Stomach (tissue), 9 donors: Measurements from ENCODE around the gene MEIOSIN. TPM values are rescaled to one million over a fixed set of nuclear protein-coding genes. Genes with fewer than 3 reads are reported as not detected.

Source experiments
- DNase-seq, 2 donors: peaks; one replicate each; pipeline versions ENCODE4 v3.0.0 to v3.0.0-alpha.2; 2013 to 2019
- H3K27ac ChIP-seq, 5 donors: fragments of 200-600 bp in 4 of 5; sonication (generic) in 4 of 5; one replicate each; pipeline ENCODE4 v1.5.1; 2013 to 2019; ENCODE audit warnings: mild to moderate bottlenecking in 1 of 5, moderate library complexity in 1 of 5
- H3K27me3 ChIP-seq, 3 donors: fragments of 200-600 bp; sonication (generic); one replicate each; pipeline ENCODE4 v1.5.1; 2017 to 2019; ENCODE audit warnings: mixed run types in 1 of 3
- H3K36me3 ChIP-seq, 4 donors: fragments of 200-600 bp; sonication (generic); 1 replicate in 3 of 4; 2 replicates in 1 of 4; pipeline ENCODE4 v1.5.1; 2016 to 2019
- H3K4me1 ChIP-seq, 4 donors: fragments of 200-600 bp; sonication (generic); one replicate each; pipeline ENCODE4 v1.5.1; 2016 to 2019
- H3K4me3 ChIP-seq, 4 donors: fragments of 200-600 bp; sonication (generic) in 3 of 4; one replicate each; pipeline ENCODE4 v1.5.1; 2016 to 2019; ENCODE audit warnings: mild to moderate bottlenecking in 1 of 4
- H3K9me3 ChIP-seq, 4 donors: fragments of 200-600 bp; sonication (generic); one replicate each; pipeline ENCODE4 v1.5.1; 2016 to 2019
- CTCF ChIP-seq, 7 experiments: fragments of 450-650 bp in 4 of 7; fragments of 200-600 bp in 3 of 7; sonication (generic) in 3 of 7; IDR thresholded peaks; one replicate each; pipeline ENCODE4 v1.5.1; 2016 to 2019; ENCODE audit warnings: antibody characterized with exemption in 7 of 7, control low read depth in 2 of 7, mild to moderate bottlenecking in 1 of 7
- EP300 ChIP-seq: sonication (generic); formaldehyde crosslinking; IDR thresholded peaks from one replicate; pipeline ENCODE4 v1.6.1; 2017; ENCODE audit warnings: antibody characterized with exemption
- POLR2A ChIP-seq, 4 donors: fragments of 450-650 bp; IDR thresholded peaks; one replicate each; pipeline ENCODE4 v1.6.1; 2016; ENCODE audit warnings: antibody characterized with exemption in 4 of 4, control low read depth in 2 of 4, mild to moderate bottlenecking in 1 of 4, moderate library complexity in 1 of 4
- POLR2AphosphoS5 ChIP-seq, 3 donors: sonication (generic); formaldehyde crosslinking; IDR thresholded peaks; one replicate each; pipeline ENCODE4 v1.6.1; 2016; ENCODE audit warnings: antibody characterized with exemption in 3 of 3
- WGBS, 5 donors: extraction: QIAGEN DNeasy Blood & Tissue Kit in 3 of 5; methylation state at CpG; one replicate each; pipeline versions ENCODE4 v1.1.5 to v1.1.7; 2013 to 2018; 5-methylcytosine and 5-hydroxymethylcytosine counted together
- intact Hi-C: fragments of 100-400 bp; cut with DNase I; formaldehyde crosslinking; loops from one replicate; pipeline ENCODE4 v1.15.1; 2023; ENCODE audit warnings: low total_unique reads
- polyA plus RNA-seq, 3 donors: library from polyadenylated mRNA; stranded (reverse); fragments of 200-250 nt; gene quantifications; one replicate each; pipeline ENCODE4 v1.2.3, GENCODE V29; 2013
- total RNA-seq, 5 donors: library from RNA; depleted of rRNA; stranded (reverse); fragments of >200 nt; gene quantifications; one replicate each; pipeline versions ENCODE4 v1.1.0 to v1.2.3, GENCODE V29; 2014 to 2016
- donor health status: healthy with polysubstance abuse.
- donor health status: Bipolar disorder and iron deficiency.
- donor health status: healthy.

The MEIOSIN gene
- total and polyA plus RNA-seq, 8 donors: not detected

- 49 to 70% (median 52%) methylated on average over 6 of the region's 6 CpGs for WGBS, 5 donors
- Histone ChIP-seq H3K4me3 (no peak overlapping the region), H3K36me3 (no peaks in the 10 kb centered on the region), H3K4me1 (peaks cover 33 to 51% (median 48%) of the 10 kb centered on the region in 4 donors), H3K27ac (peak overlapping the region in 4 of 5 donors; percentile 89 to 97 (median 94)), H3K9me3 (no peaks in the 10 kb centered on the region), H3K27me3 (peaks cover 0 to 20% (median 0%) of the 10 kb centered on the region in 3 donors)
- DNase-seq: no peak
- TF ChIP-seq POLR2A (IDR thresholded peaks at IDR 0.05) (no peak), POLR2AphosphoS5 (IDR thresholded peaks at IDR 0.05) (no peak), CTCF (IDR thresholded peaks at IDR 0.05) (no peak), EP300 (no peak)
- intact Hi-C loops: no loop called here
Measured at GRCh38 chr19:45764475-45764874, 31.2 kb downstream of the MEIOSIN start.

GRCh38 chr19:45764945-45765701 is 31.9 kb downstream of the MEIOSIN start:
- Histone ChIP-seq H3K36me3 (no peaks in the 10 kb centered on the region), H3K4me3 (no peak overlapping the region), H3K9me3 (no peaks in the 10 kb centered on the region), H3K4me1 (peaks cover 33 to 58% (median 51%) of the 10 kb centered on the region in 4 donors), H3K27me3 (peaks cover 0 to 20% (median 0%) of the 10 kb centered on the region in 3 donors), H3K27ac (peak overlapping the region in 4 of 5 donors; percentile 89 to 97 (median 94))
- intact Hi-C loops: no loop called here
- DNase-seq: peak in 1 of 2 donors; percentile 58
- TF ChIP-seq CTCF (IDR thresholded peaks at IDR 0.05): no peak
- TF ChIP-seq EP300: no peak
- TF ChIP-seq POLR2AphosphoS5 (IDR thresholded peaks at IDR 0.05): no peak
- no peak for TF ChIP-seq POLR2A (IDR thresholded peaks at IDR 0.05)
- 48 to 61% (median 51%) methylated on average over 17 to 21 of the region's 21 CpGs for WGBS, 5 donors

GRCh38 chr19:45765702-45766295 is 32.6 kb downstream of the MEIOSIN start:
- H3K27ac ChIP-seq: peak overlapping the region in 4 of 5 donors; percentile 89 to 97 (median 94)
- peak overlapping the region in 2 of 4 donors; percentile 81 to 85 for H3K4me3 ChIP-seq
- 68 to 78% (median 72%) methylated on average over 16 to 23 of the region's 23 CpGs for WGBS, 5 donors
- TF ChIP-seq EP300: no peak
- TF ChIP-seq CTCF (IDR thresholded peaks at IDR 0.05): no peak
- TF ChIP-seq POLR2AphosphoS5 (IDR thresholded peaks at IDR 0.05): no peak
- no peak for TF ChIP-seq POLR2A (IDR thresholded peaks at IDR 0.05)
- H3K9me3 ChIP-seq: no peaks in the 10 kb centered on the region
- intact Hi-C loops: no loop called here
- no peak for DNase-seq
- H3K4me1 ChIP-seq: peaks cover 35 to 64% (median 57%) of the 10 kb centered on the region in 4 donors
- no peaks in the 10 kb centered on the region for H3K36me3 ChIP-seq
- peaks cover 0 to 22% (median 0%) of the 10 kb centered on the region in 3 donors for H3K27me3 ChIP-seq

GRCh38 chr19:45766296-45766868 is 33.1 kb downstream of the MEIOSIN start:
- H3K27me3 ChIP-seq: peaks cover 0 to 28% (median 0%) of the 10 kb centered on the region in 3 donors
- H3K27ac ChIP-seq: peak overlapping the region; percentile 89 to 97 (median 92)
- peaks cover 0 to 2% (median under 1%) of the 10 kb centered on the region in 4 donors for H3K36me3 ChIP-seq
- peaks cover 41 to 70% (median 63%) of the 10 kb centered on the region in 4 donors for H3K4me1 ChIP-seq
- H3K9me3 ChIP-seq: no peaks in the 10 kb centered on the region
- 35 to 69% (median 46%) methylated on average over 8 to 17 of the region's 17 CpGs for WGBS, 5 donors
- intact Hi-C loops: no loop called here
- peak overlapping the region; percentile 61 to 85 (median 83) for H3K4me3 ChIP-seq
- TF ChIP-seq POLR2A (IDR thresholded peaks at IDR 0.05) (no peak), EP300 (no peak), POLR2AphosphoS5 (IDR thresholded peaks at IDR 0.05) (no peak), CTCF (IDR thresholded peaks at IDR 0.05) (no peak)
- peak in 1 of 2 donors; percentile 58 for DNase-seq
